Psoas muscle (tissue), 8 donors: ENCODE measurements around the gene PIK3R6. TPM values are rescaled to one million over a fixed set of nuclear protein-coding genes. Genes with fewer than 3 reads are reported as not detected.

ENCODE experiments used
- ATAC-seq, 4 donors: fragments of 200-7000 bp; cut with Tn5 transposase; one replicate each; pipeline ENCODE4 v1.9.1; 2020; ENCODE audit warnings: moderate library complexity in 3 of 4, mild to moderate bottlenecking in 2 of 4
- DNase-seq, 2 donors: peaks; one replicate each; pipeline ENCODE4 v3.0.0-alpha.2; 2020
- H3K27ac ChIP-seq: fragments of 200-600 bp; one replicate; pipeline ENCODE4 v1.8.0; 2022
- H3K27me3 ChIP-seq, 3 donors: fragments of 200-600 bp in 1 of 3; one replicate each; pipeline versions ENCODE4 v1.6.1 to v1.8.0; 2013 to 2022; ENCODE audit warnings: low read length in 2 of 3, mild to moderate bottlenecking in 2 of 3, moderate library complexity in 1 of 3; ENCODE audit not compliant: insufficient read depth in 3 of 3
- H3K36me3 ChIP-seq, 2 donors: fragments of 200-600 bp in 1 of 2; one replicate each; pipeline versions ENCODE4 v1.6.1 to v1.8.0; 2013 to 2022; ENCODE audit warnings: low read depth in 1 of 2, mild to moderate bottlenecking in 1 of 2, moderate library complexity in 1 of 2; ENCODE audit not compliant: insufficient read depth in 1 of 2
- H3K4me1 ChIP-seq: fragments of 200-600 bp; one replicate; pipeline ENCODE4 v1.8.0; 2022
- H3K4me3 ChIP-seq: fragments of 200-600 bp; one replicate; pipeline ENCODE4 v1.8.0; 2022; ENCODE audit warnings: mild to moderate bottlenecking
- H3K9me3 ChIP-seq: fragments of 200-600 bp; one replicate; pipeline ENCODE4 v1.8.0; 2022
- CTCF ChIP-seq: fragments of 200-600 bp; IDR thresholded peaks from one replicate; pipeline ENCODE4 v1.8.0; 2022; ENCODE audit warnings: antibody characterized with exemption
- WGBS, 3 donors: extraction: QIAGEN DNeasy Blood & Tissue Kit; methylation state at CpG; one replicate each; pipeline versions ENCODE4 v1.1.6 to v1.1.7; 2013; 5-methylcytosine and 5-hydroxymethylcytosine counted together
- intact Hi-C, 2 donors: fragments of 100-400 bp; cut with DNase I; formaldehyde crosslinking; loops; one replicate each; pipeline versions ENCODE4 v1.11.0 to v1.14.2; 2022
- polyA plus RNA-seq, 3 donors: library from polyadenylated mRNA; stranded (reverse); fragments of 200-250 nt; gene quantifications; one replicate each; pipeline ENCODE4 v1.2.3, GENCODE V29; 2013
- total RNA-seq, 4 donors: library from RNA; stranded (reverse); fragmentation: NEBNext Ultra II Directional in 2 of 4; extraction: Animal tissue kit (Norgen Biotek cat#: 25700) in 2 of 4; gene quantifications; one replicate each; pipeline versions ENCODE4 v1.2.1 to v1.2.4, GENCODE V29; 2021 to 2023
- donor health status: healthy with polysubstance abuse.
- donor health status: DM: no; HTN: no; CAD: no; lungs with moderate emphysema.
- donor health status: Bipolar disorder and iron deficiency.
- donor health status: healthy.
- donor health status: DM: yes; HTN: yes; CAD: no.
- donor health status: DM: no; HTN: no; CAD: no.
- donor health status: DM: no; HTN: no; CAD: no.
- donor health status: DM: yes; HTN: yes; CAD: no.

PIK3R6 gene
- total and polyA plus RNA-seq, 7 donors: 0.08 to 0.58 (median 0.32) TPM

GRCh38 chr17:8900207-8900606, 32.7 kb upstream of the PIK3R6 start:
- H3K36me3 ChIP-seq: no peaks in the 10 kb centered on the region
- ATAC-seq (no peak), DNase-seq (no peak)
- H3K27ac ChIP-seq: no peak overlapping the region
- H3K4me3 ChIP-seq: no peak overlapping the region
- H3K27me3 ChIP-seq: peaks cover 0 to 8% (median 7%) of the 10 kb centered on the region in 3 donors
- 61 to 63% (median 62%) methylated on average over 6 of the region's 6 CpGs for WGBS, 3 donors
- H3K9me3 ChIP-seq: no peaks in the 10 kb centered on the region
- H3K4me1 ChIP-seq: no peaks in the 10 kb centered on the region
- no peak for TF ChIP-seq CTCF
- intact Hi-C loops: no loop called here

- ATAC-seq (no peak), DNase-seq (no peak)
- no peak for TF ChIP-seq CTCF
- H3K27me3 ChIP-seq: peaks cover 0 to 7% (median 2%) of the 10 kb centered on the region in 3 donors
- no peaks in the 10 kb centered on the region for H3K36me3 ChIP-seq
- no peaks in the 10 kb centered on the region for H3K4me1 ChIP-seq
- intact Hi-C loops: loop anchor here in 1 of 2 donors (10.0 kb wide), 1 partner anchor 104 kb away; the partner anchor contains the start of gene MFSD6L
- no peaks in the 10 kb centered on the region for H3K9me3 ChIP-seq
- H3K4me3 ChIP-seq: no peak overlapping the region
- no peak overlapping the region for H3K27ac ChIP-seq
- 83 to 86% (median 83%) methylated on average over 6 of the region's 6 CpGs for WGBS, 3 donors
Measured at GRCh38 chr17:8898636-8899035, 31.2 kb upstream of the PIK3R6 start.

GRCh38 chr17:8898126-8898525, 30.7 kb upstream of the PIK3R6 start:
- DNase-seq: no peak
- Histone ChIP-seq H3K27ac (no peak overlapping the region), H3K4me3 (no peak overlapping the region), H3K36me3 (no peaks in the 10 kb centered on the region), H3K9me3 (no peaks in the 10 kb centered on the region), H3K27me3 (peaks cover 0 to 7% (median 2%) of the 10 kb centered on the region in 3 donors), H3K4me1 (no peaks in the 10 kb centered on the region)
- 64 to 66% (median 66%) methylated on average over 2 of the region's 2 CpGs for WGBS, 3 donors
- intact Hi-C loops: loop anchor here in 1 of 2 donors (10.0 kb wide), 1 partner anchor 103 kb away; the partner anchor contains the start of gene MFSD6L
- no peak for TF ChIP-seq CTCF
- ATAC-seq: no peak

GRCh38 chr17:8896641-8897635, 29.5 kb upstream of the PIK3R6 start:
- Histone ChIP-seq H3K36me3 (no peaks in the 10 kb centered on the region), H3K27me3 (peaks cover 0 to 7% (median 2%) of the 10 kb centered on the region in 3 donors), H3K4me3 (no peak overlapping the region), H3K4me1 (no peaks in the 10 kb centered on the region), H3K27ac (no peak overlapping the region), H3K9me3 (no peaks in the 10 kb centered on the region)
- ATAC-seq (no peak), DNase-seq (no peak)
- 66 to 72% (median 70%) methylated on average over 12 of the region's 12 CpGs for WGBS, 3 donors
- TF ChIP-seq CTCF: no peak
- intact Hi-C loops: loop anchor here in 1 of 2 donors (10.0 kb wide), 1 partner anchor 102 kb away; the partner anchor contains the start of gene MFSD6L
